OCI-LY1 (cell line): Measurements from ENCODE around the gene RARRES2.
"Not testable (repeated sequence)": the region's sequence is repeated elsewhere in the genome, so short reads cannot be mapped to it uniquely, and the experiment has no call there.

Experiments used
- H2AFZ ChIP-seq: fragments of 200-600 bp; sonication (generic), shearing (Covaris generic); 2 replicates; pipeline ENCODE4 v1.6.0; 2014; ENCODE audit warnings: antibody characterized with exemption, mild to moderate bottlenecking, low read length
- H3F3A ChIP-seq: fragments of 200-600 bp; sonication (generic), shearing (Covaris generic); 2 replicates; pipeline ENCODE4 v1.6.0; 2014; ENCODE audit warnings: mild to moderate bottlenecking, antibody characterized with exemption, low read length, moderate library complexity; ENCODE audit not compliant: insufficient read depth
- H3K27ac ChIP-seq: fragments of 200-600 bp; sonication (generic); 2 replicates; pipeline ENCODE4 v1.5.1; 2014; ENCODE audit warnings: low read length, mixed run types, mild to moderate bottlenecking, low read depth; ENCODE audit not compliant: poor library complexity, severe bottlenecking
- H3K27me3 ChIP-seq: fragments of 200-600 bp; sonication (generic); 2 replicates; pipeline ENCODE4 v1.6.0; 2014; ENCODE audit warnings: antibody characterized with exemption, mild to moderate bottlenecking, low read length, moderate library complexity; ENCODE audit not compliant: insufficient read depth
- H3K36me3 ChIP-seq: fragments of 200-600 bp; sonication (generic); 2 replicates; pipeline ENCODE4 v1.6.1; 2014; ENCODE audit warnings: mild to moderate bottlenecking, antibody characterized with exemption, low read length, moderate library complexity, mixed read lengths; ENCODE audit not compliant: insufficient read depth
- H3K4me1 ChIP-seq: fragments of 200-600 bp; sonication (generic); 2 replicates; pipeline ENCODE4 v1.5.1; 2014; ENCODE audit warnings: mild to moderate bottlenecking, low read length, moderate library complexity; ENCODE audit not compliant: insufficient read depth, severe bottlenecking
- H3K4me2 ChIP-seq: fragments of 200-600 bp; sonication (generic), shearing (Covaris generic); 2 replicates; pipeline ENCODE4 v1.6.1; 2014; ENCODE audit warnings: low read length
- H3K4me3 ChIP-seq: fragments of 200-600 bp; sonication (generic); 2 replicates; pipeline ENCODE4 v1.5.1; 2014; ENCODE audit warnings: low read length, low read depth, mild to moderate bottlenecking, mixed read lengths; ENCODE audit not compliant: poor library complexity, severe bottlenecking
- H3K79me2 ChIP-seq: fragments of 200-600 bp; shearing (Covaris generic); 2 replicates; pipeline ENCODE4 v1.6.1; 2016; ENCODE audit warnings: mixed run types, low read length, mixed read lengths; ENCODE audit not compliant: insufficient read depth
- H3K9ac ChIP-seq: fragments of 200-600 bp; sonication (generic), shearing (Covaris generic); 2 replicates; pipeline ENCODE4 v1.6.1; 2014; ENCODE audit warnings: mild to moderate bottlenecking, low read length, mixed read lengths
- H3K9me2 ChIP-seq: fragments of 200-600 bp; sonication (generic), shearing (Covaris generic); 2 replicates; pipeline ENCODE4 v1.6.1; 2014; ENCODE audit warnings: low read depth, mild to moderate bottlenecking, low read length, mixed read lengths
- H3K9me3 ChIP-seq: fragments of 200-600 bp; shearing (Covaris generic); 2 replicates; pipeline ENCODE4 v1.6.1; 2014; ENCODE audit warnings: low read length, mixed read lengths
- H4K20me1 ChIP-seq: fragments of 200-600 bp; sonication (generic), shearing (Covaris generic); 2 replicates; pipeline ENCODE4 v1.6.0; 2016; ENCODE audit warnings: mild to moderate bottlenecking, low read length; ENCODE audit not compliant: insufficient read depth
- CTCF ChIP-seq: fragments of 200-600 bp; sonication (generic), shearing (Covaris generic); IDR thresholded peaks from 2 replicates; pipeline ENCODE4 v1.5.1; 2017; ENCODE audit warnings: mild to moderate bottlenecking, antibody characterized with exemption, low read length, moderate library complexity, mixed read lengths
- EZH2 ChIP-seq: fragments of 200-600 bp; sonication (generic), shearing (Covaris generic); IDR thresholded peaks from 2 replicates; pipeline ENCODE4 v1.8.0; 2017; ENCODE audit warnings: borderline replicate concordance, mixed run types, mild to moderate bottlenecking, antibody characterized with exemption, low read length, moderate library complexity, mixed read lengths

Gene RARRES2

DNA sequence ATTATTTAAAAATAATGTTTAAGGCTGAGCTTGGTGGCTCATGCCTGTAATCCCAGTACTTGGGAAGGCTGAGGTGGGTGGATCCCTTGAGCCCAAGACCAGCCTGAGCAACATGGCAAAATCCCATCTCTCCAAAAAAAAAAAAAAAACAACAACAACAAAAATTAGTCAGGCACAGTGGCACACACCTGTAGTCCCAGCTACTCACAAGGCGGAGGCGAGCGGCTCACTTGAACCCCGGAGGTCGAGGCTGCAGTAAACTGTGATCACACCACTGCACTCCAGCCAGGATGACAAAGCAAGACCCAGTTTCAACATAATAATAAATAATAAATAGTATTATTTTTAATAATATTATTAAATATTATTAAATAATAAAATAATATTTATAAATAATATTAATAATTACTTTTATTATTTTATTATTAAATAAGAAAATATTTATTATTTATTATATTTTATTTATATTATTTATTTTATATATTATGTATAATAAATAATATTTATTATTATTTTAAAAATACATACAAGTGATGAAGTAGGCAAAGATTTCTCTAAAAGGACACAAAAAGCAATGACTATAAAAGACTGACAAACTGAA is 26.7 kb downstream of the RARRES2 start:
- no peaks in the 10 kb centered on the region for H4K20me1 ChIP-seq
- no peaks in the 10 kb centered on the region for H3F3A ChIP-seq
- no peaks in the 10 kb centered on the region for H3K27me3 ChIP-seq
- H3K4me2 ChIP-seq, result no peak overlapping the region
- H3K4me3 ChIP-seq, result no peak overlapping the region
- no peak for TF ChIP-seq EZH2
- TF ChIP-seq CTCF, result no peak
- no peaks in the 10 kb centered on the region for H3K9me2 ChIP-seq
- no peaks in the 10 kb centered on the region; the same call in 1 of the 2 replicates for H3K36me3 ChIP-seq
- H2AFZ ChIP-seq, result no peak overlapping the region
- no peaks in the 10 kb centered on the region for H3K4me1 ChIP-seq
- H3K27ac ChIP-seq, result no peak overlapping the region
- no peak overlapping the region for H3K9ac ChIP-seq
- no peaks in the 10 kb centered on the region for H3K9me3 ChIP-seq
- no peaks in the 10 kb centered on the region for H3K79me2 ChIP-seq

DNA sequence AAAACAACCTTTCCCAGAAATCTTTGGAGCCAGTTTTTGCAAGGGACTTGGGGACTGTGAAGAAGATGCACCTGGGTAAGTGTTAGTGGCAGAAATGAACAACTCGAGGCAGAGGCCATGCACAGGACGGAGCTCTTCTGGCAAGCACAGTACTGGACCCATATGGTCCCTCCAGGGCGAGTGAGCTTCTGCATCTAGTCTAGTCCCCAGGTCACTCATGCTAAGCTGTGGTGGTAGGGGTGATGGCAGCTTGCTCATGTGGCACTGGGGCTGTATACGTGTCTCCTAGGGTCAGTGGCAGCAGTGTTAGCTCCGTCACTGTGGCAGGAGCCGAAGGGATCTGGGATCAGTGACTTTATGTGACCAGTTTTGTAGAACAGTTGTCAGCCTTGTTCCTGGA is 27.6 kb downstream of the RARRES2 start:
- H3K9ac ChIP-seq, result no peak overlapping the region
- H3K4me2 ChIP-seq, result no peak overlapping the region
- no peak overlapping the region for H3K4me3 ChIP-seq
- no peaks in the 10 kb centered on the region for H3K9me2 ChIP-seq
- H3K4me1 ChIP-seq, result no peaks in the 10 kb centered on the region
- H2AFZ ChIP-seq, result no peak overlapping the region
- no peaks in the 10 kb centered on the region for H3F3A ChIP-seq
- TF ChIP-seq EZH2, result no peak
- TF ChIP-seq CTCF, result no peak
- H3K27me3 ChIP-seq, result no peaks in the 10 kb centered on the region
- H3K79me2 ChIP-seq, result no peaks in the 10 kb centered on the region
- no peaks in the 10 kb centered on the region for H3K9me3 ChIP-seq
- H4K20me1 ChIP-seq, result no peaks in the 10 kb centered on the region
- H3K36me3 ChIP-seq, result no peaks in the 10 kb centered on the region
- no peak overlapping the region for H3K27ac ChIP-seq

DNA sequence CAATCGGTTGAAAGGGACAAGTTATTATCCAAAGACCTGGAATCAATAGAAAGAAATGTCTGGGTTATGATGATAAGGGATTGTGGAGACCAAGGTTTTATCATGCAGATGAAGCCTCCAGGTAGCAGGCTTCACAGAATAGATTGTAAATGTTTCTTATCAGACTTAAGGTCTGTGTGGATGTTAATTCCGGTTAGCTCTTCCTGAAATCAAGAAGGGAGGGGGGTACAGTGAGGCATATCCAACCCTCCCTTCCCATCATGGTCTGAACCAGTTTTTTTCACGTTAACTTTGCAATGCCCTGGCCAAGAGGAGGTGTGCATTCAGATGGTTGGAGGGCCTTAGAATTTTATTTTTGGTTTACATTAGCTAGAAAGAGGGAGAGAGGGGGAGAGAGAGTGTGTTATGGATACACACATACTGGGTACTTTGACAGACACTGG is 28.0 kb downstream of the RARRES2 start:
- no peaks in the 10 kb centered on the region for H3K4me1 ChIP-seq
- H3K27ac ChIP-seq, result no peak overlapping the region
- no peaks in the 10 kb centered on the region for H3K9me2 ChIP-seq
- H3K9ac ChIP-seq, result no peak overlapping the region
- TF ChIP-seq CTCF, result no peak
- H3K4me3 ChIP-seq, result no peak overlapping the region
- H3F3A ChIP-seq, result no peaks in the 10 kb centered on the region
- no peaks in the 10 kb centered on the region for H4K20me1 ChIP-seq
- H2AFZ ChIP-seq, result no peak overlapping the region
- no peak overlapping the region for H3K4me2 ChIP-seq
- peaks cover 2% of the 10 kb centered on the region; the same call in 1 of the 2 replicates for H3K27me3 ChIP-seq
- no peaks in the 10 kb centered on the region for H3K79me2 ChIP-seq
- no peaks in the 10 kb centered on the region for H3K36me3 ChIP-seq
- no peaks in the 10 kb centered on the region for H3K9me3 ChIP-seq

DNA sequence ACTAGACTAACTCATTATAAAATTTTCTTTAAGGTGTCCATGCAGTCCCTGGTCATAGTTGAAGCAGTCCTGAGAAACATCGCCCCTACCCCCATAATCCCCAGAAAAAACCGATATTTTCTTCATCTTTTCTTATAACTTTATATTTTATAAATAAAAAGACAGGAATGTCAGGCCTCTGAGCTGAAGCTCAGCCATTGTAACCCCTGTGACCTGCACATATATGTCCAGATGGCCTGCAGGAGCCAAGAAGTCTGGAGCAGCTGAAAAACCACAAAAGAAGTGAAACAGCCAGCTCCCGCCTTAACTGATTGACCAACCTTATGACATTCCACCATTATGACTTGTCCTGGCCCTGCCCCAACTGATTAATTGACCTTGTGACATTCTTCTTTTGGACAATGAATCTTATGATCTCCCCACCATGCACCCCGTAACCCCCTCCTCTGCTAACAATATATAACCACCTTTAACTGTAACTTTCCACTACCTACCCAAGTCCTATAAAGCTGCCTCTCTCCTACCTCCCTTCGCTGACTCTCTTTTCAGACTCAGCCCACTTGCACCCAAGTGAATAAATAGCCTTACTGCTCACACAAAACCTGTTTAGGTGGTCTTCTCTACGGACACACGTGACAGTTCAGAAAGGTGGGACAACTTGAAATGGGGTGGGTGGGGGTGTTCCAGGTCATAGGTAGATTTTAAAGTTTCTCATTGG is 28.6 kb downstream of the RARRES2 start:
- not testable (repeated sequence) for H3K27me3 ChIP-seq, H4K20me1 ChIP-seq, H3K9ac ChIP-seq, H3K4me1 ChIP-seq, H3K36me3 ChIP-seq, H3F3A ChIP-seq, H3K9me3 ChIP-seq, H3K4me3 ChIP-seq, H3K79me2 ChIP-seq, H3K9me2 ChIP-seq, H2AFZ ChIP-seq, H3K4me2 ChIP-seq, H3K27ac ChIP-seq
